ENCODE measurements around the gene PRPH. TPM values are rescaled to one million over a fixed set of nuclear protein-coding genes. Genes with fewer than 3 reads are reported as not detected.

PRPH gene
- total and polyA plus RNA-seq, 2 donors (not counting 1 experiment from before 2014, with no cell fraction given), result not detected

GRCh38 chr12:49335118-49335954 lies 40.4 kb downstream of the PRPH start:
- peaks cover 0 to 81% (median 49%) of the 10 kb centered on the region in 4 experiments for H3K27me3 ChIP-seq (replicated peaks in 1 of 4; ENCODE audit: control extremely low read depth in 1 of 4, control insufficient read depth in 3 of 4, insufficient read depth in 4 of 4, low read length in 3 of 4)
- POLR2A ChIA-PET, result no interaction called here
- H3K4me3 ChIP-seq (ENCODE audit: control extremely low read depth in 1 of 5, extremely low read depth in 1 of 5, insufficient read depth in 1 of 5, low read depth in 2 of 5, low read length in 4 of 5), result no peak overlapping the region
- H3K4me2 ChIP-seq (replicated peaks; ENCODE audit: low read depth, low read length, poor library complexity, severe bottlenecking), result peak overlapping the region; percentile 86
- no peak for TF ChIP-seq CTCF (IDR thresholded peaks at IDR 0.05)
- no peak for TF ChIP-seq EZH2 (IDR thresholded peaks at IDR 0.05; ENCODE audit: borderline replicate concordance, insufficient read depth, low read depth, low read length, poor library complexity, severe bottlenecking)
- Mint-ChIP-seq H3K9me3 (ENCODE audit: insufficient read depth) (no peaks in the 10 kb centered on the region), H3K27ac (peak overlapping the region; percentile 63), H3K4me1 (peaks cover 35% of the 10 kb centered on the region), H3K4me3 (peak overlapping the region; percentile 58), H3K27me3 (peaks cover 72% of the 10 kb centered on the region)
- CTCF ChIA-PET, result interaction anchor here (0.6 to 8.5 kb wide), 6 partner anchors 13 to 177 kb away, joined by 3 to 95 read pairs (median 3); partner anchors contain the start of genes DNAJC22, PRPH and TROAP
- H3K4me1 ChIP-seq (ENCODE audit: control insufficient read depth in 2 of 2, insufficient read depth in 2 of 2, low read length in 2 of 2), result peaks cover 36 to 39% of the 10 kb centered on the region in 2 donors
- H2AFZ ChIP-seq (ENCODE audit: insufficient read depth, low read depth, low read length, poor library complexity, severe bottlenecking), result no peak overlapping the region
- H4K20me1 ChIP-seq (ENCODE audit: control insufficient read depth, insufficient read depth, low read length, poor library complexity, severe bottlenecking), result no peaks in the 10 kb centered on the region
- 44% methylated on average over 16 of the region's 16 CpGs for WGBS (ENCODE audit: insufficient coverage)
- intact Hi-C loops (cut with micrococcal nuclease), result no loop called here
- H3K9ac ChIP-seq (ENCODE audit: low read length), result no peak overlapping the region
- H3K79me2 ChIP-seq (ENCODE audit: control insufficient read depth, insufficient read depth, low read length), result no peaks in the 10 kb centered on the region
- H3K9me3 ChIP-seq (ENCODE audit: control extremely low read depth in 1 of 3, control insufficient read depth in 2 of 3, insufficient read depth in 1 of 3, low read length in 2 of 3), result peaks cover 0 to 25% (median 0%) of the 10 kb centered on the region in 3 donors
- peak; percentile 45 for DNase-seq
- no peaks in the 10 kb centered on the region for H3K36me3 ChIP-seq (replicated peaks in 1 of 2; ENCODE audit: control extremely low read depth in 1 of 2, control insufficient read depth in 1 of 2, extremely low read depth in 1 of 2, insufficient read depth in 2 of 2, low read length in 1 of 2)
- H3K27ac ChIP-seq (ENCODE audit: low read length in 2 of 2), result no peak overlapping the region
- ATAC-seq (ENCODE audit: low read depth), result no peak
